IPS-NIHi7 (cell line): ENCODE measurements around the gene ALK.
A peak's percentile ranks its signal among the peaks of the same experiment; 100 is the strongest.

ENCODE experiments used
- DNase-seq: peaks from one replicate; pipeline ENCODE4 v3.0.0; 2012; ENCODE audit warnings: mixed read lengths; ENCODE audit errors: extremely low spot score

ALK gene

GRCh38 chr2:29368659-29369040 lies 552.7 kb downstream of the ALK start:
- no peak for DNase-seq

GRCh38 chr2:29367986-29368658 lies 553.3 kb downstream of the ALK start:
- DNase-seq = no peak

GRCh38 chr2:29363111-29363510 lies 558.3 kb downstream of the ALK start:
- no peak for DNase-seq

GRCh38 chr2:29361231-29361630 lies 560.2 kb downstream of the ALK start:
- no peak for DNase-seq

GRCh38 chr2:29360016-29360784 lies 561.2 kb downstream of the ALK start:
- DNase-seq = no peak

- DNase-seq = no peak
Measured at GRCh38 chr2:29353403-29353991, 567.9 kb downstream of the ALK start.

GRCh38 chr2:29351916-29352591 lies 569.3 kb downstream of the ALK start:
- DNase-seq = no peak

- DNase-seq = no peak
Measured at GRCh38 chr2:29351248-29351647, 570.1 kb downstream of the ALK start.

- DNase-seq = no peak
Measured at GRCh38 chr2:29349316-29350030, 571.9 kb downstream of the ALK start.

GRCh38 chr2:29347774-29348461 lies 573.5 kb downstream of the ALK start:
- no peak for DNase-seq

GRCh38 chr2:29345236-29345635 lies 576.1 kb downstream of the ALK start:
- no peak for DNase-seq

- DNase-seq = no peak
Measured at GRCh38 chr2:29343830-29344229, 577.6 kb downstream of the ALK start.

- DNase-seq = no peak
Measured at GRCh38 chr2:29336341-29337241, 584.8 kb downstream of the ALK start.

- no peak for DNase-seq
Measured at GRCh38 chr2:29335396-29335795, 586.0 kb downstream of the ALK start.

GRCh38 chr2:29334706-29335105 lies 586.7 kb downstream of the ALK start:
- DNase-seq = no peak

GRCh38 chr2:29332540-29332939 lies 588.8 kb downstream of the ALK start:
- DNase-seq = no peak

- DNase-seq = peak; percentile 56
Measured at GRCh38 chr2:29329899-29330298, 591.5 kb downstream of the ALK start.

GRCh38 chr2:29326926-29327325 lies 594.5 kb downstream of the ALK start:
- DNase-seq = no peak

- DNase-seq = no peak
Measured at GRCh38 chr2:29325544-29325943, 595.8 kb downstream of the ALK start.

- DNase-seq = no peak
Measured at GRCh38 chr2:29323961-29324360, 597.4 kb downstream of the ALK start.
